HepG2 (cell line): ENCODE data around the gene RASAL1. TPM values are rescaled to one million over a fixed set of nuclear protein-coding genes. Genes with fewer than 3 reads are reported as not detected.

Experiments
- ATAC-seq: fragments of 200-7000 bp; cut with Tn5 transposase; 3 replicates; pipeline ENCODE4 v1.9.1; 2020; ENCODE audit warnings: mild to moderate bottlenecking, moderate library complexity
- BruUV-seq: library from RNA; stranded (reverse); fragments of 400-500 nt; replicated peaks from 2 replicates; lab custom pipeline; 2021; lab: Mats Ljungman, UMichigan
- CTCF ChIA-PET: fragments of 300-600 bp; formaldehyde crosslinking; extraction: SDS; loops from one replicate; lab custom pipeline; 2021; ENCODE audit warnings: low total read pairs, inconsistent platforms, low intra/inter-chr PET ratio; lab: Yijun Ruan, JAX
- POLR2A ChIA-PET: fragments of 350-600 bp; sonication (Branson Sonifier 250); formaldehyde crosslinking; loops from one replicate; lab custom pipeline; 2020; ENCODE audit warnings: antibody characterized with exemption, inconsistent platforms; lab: Yijun Ruan, JAX
- DNase-seq: peaks from one replicate; pipeline ENCODE4 v3.0.0-alpha.2; 2015; ENCODE audit warnings: low spot score
- FAIRE-seq: peaks from 3 replicates; lab custom pipeline; 2011; peaks lifted over from hg19 to GRCh38; lab: Jason Lieb, UNC
- H2AFZ ChIP-seq: one replicate; pipeline ENCODE4 v1.6.1; 2011; ENCODE audit warnings: low read length, inconsistent platforms
- H3K27ac ChIP-seq: fragments of 300-600 bp; 3 replicates; pipeline ENCODE4 v1.8.0; 2011; ENCODE audit warnings: mixed run types, mild to moderate bottlenecking, mixed read lengths, low read length, inconsistent platforms; ENCODE audit not compliant: insufficient read depth; ENCODE audit errors: extremely low read length
- H3K27me3 ChIP-seq, 2 experiments: fragments of 200-600 bp in 1 of 2; 2 replicates in 1 of 2; 3 replicates in 1 of 2; pipeline versions ENCODE4 v1.6.0 to v1.8.0; 2011; ENCODE audit warnings: low read length in 2 of 2, mild to moderate bottlenecking in 2 of 2, moderate library complexity in 2 of 2, inconsistent platforms in 1 of 2; ENCODE audit not compliant: insufficient read depth in 2 of 2, control insufficient read depth in 1 of 2
- H3K36me3 ChIP-seq, 2 experiments: fragments of 200-600 bp in 1 of 2; replicated peaks in 1 of 2; 2 replicates in 1 of 2; 3 replicates in 1 of 2; pipeline versions ENCODE4 v1.5.1 to v1.8.0; 2011; ENCODE audit warnings: low read length in 2 of 2, inconsistent platforms in 1 of 2; ENCODE audit not compliant: insufficient read depth in 2 of 2, control insufficient read depth in 1 of 2
- H3K4me1 ChIP-seq: 2 replicates; pipeline ENCODE4 v1.5.1; 2012; ENCODE audit warnings: low read length, inconsistent platforms; ENCODE audit not compliant: insufficient read depth
- H3K4me2 ChIP-seq: 2 replicates; pipeline ENCODE4 v1.6.0; 2011; ENCODE audit warnings: low read depth, low read length, inconsistent platforms
- H3K4me3 ChIP-seq, 3 experiments: fragments of 200-600 bp in 1 of 3; sonication (generic), shearing (Covaris generic) in 1 of 3; replicated peaks in 1 of 3; 2 replicates each; pipeline ENCODE4 v1.5.1; 2011 to 2016; ENCODE audit warnings: low read length in 3 of 3, inconsistent platforms in 2 of 3, low read depth in 2 of 3, mild to moderate bottlenecking in 2 of 3, control low read depth in 1 of 3, mixed read lengths in 1 of 3; ENCODE audit not compliant: insufficient read depth in 1 of 3
- H3K79me2 ChIP-seq: one replicate; pipeline ENCODE4 v1.6.1; 2011; ENCODE audit warnings: low read length, inconsistent platforms; ENCODE audit not compliant: insufficient read depth
- H3K9ac ChIP-seq: 2 replicates; pipeline ENCODE4 v1.6.0; 2011; ENCODE audit warnings: mild to moderate bottlenecking, low read depth, low read length, inconsistent platforms; ENCODE audit not compliant: insufficient read depth
- H3K9me3 ChIP-seq: 2 replicates; pipeline ENCODE4 v1.5.1; 2012; ENCODE audit warnings: mild to moderate bottlenecking, low read length
- H4K20me1 ChIP-seq: 2 replicates; pipeline ENCODE4 v1.6.0; 2011; ENCODE audit warnings: inconsistent platforms, mild to moderate bottlenecking, low read length, moderate library complexity; ENCODE audit not compliant: insufficient read depth
- CBFB ChIP-seq: sonication (generic); formaldehyde crosslinking; IDR thresholded peaks from 2 replicates; pipeline ENCODE4 v1.4.0; 2020; ENCODE audit warnings: missing genetic modification reagents
- NCOA5 ChIP-seq: sonication (generic); formaldehyde crosslinking; IDR thresholded peaks from 2 replicates; pipeline ENCODE4 v1.4.0; 2020; ENCODE audit warnings: missing genetic modification reagents
- NR2C2 ChIP-seq: sonication (generic); formaldehyde crosslinking; IDR thresholded peaks from 2 replicates; pipeline ENCODE4 v1.4.0; 2020; ENCODE audit warnings: missing genetic modification reagents, mild to moderate bottlenecking, moderate library complexity, borderline replicate concordance
- RFXANK ChIP-seq: IDR thresholded peaks from 2 replicates; pipeline ENCODE4 v1.6.1; 2016
- SMAD9 ChIP-seq: sonication (generic); formaldehyde crosslinking; IDR thresholded peaks from 2 replicates; pipeline ENCODE4 v1.5.1; 2020; ENCODE audit warnings: mild to moderate bottlenecking, missing genetic modification reagents
- ZFP1 ChIP-seq: IDR thresholded peaks from 2 replicates; pipeline ENCODE4 v1.6.1; 2016
- ZNF12 ChIP-seq: sonication (generic); formaldehyde crosslinking; IDR thresholded peaks from 2 replicates; pipeline ENCODE4 v1.5.0; 2020; ENCODE audit warnings: missing genetic modification reagents
- ZNF331 ChIP-seq: sonication (generic); formaldehyde crosslinking; IDR thresholded peaks from 2 replicates; pipeline ENCODE4 v1.4.0; 2020; ENCODE audit warnings: missing genetic modification reagents
- ZNF354B ChIP-seq: sonication (generic); formaldehyde crosslinking; IDR thresholded peaks from 2 replicates; pipeline ENCODE4 v1.8.0; 2022; ENCODE audit warnings: mild to moderate bottlenecking, missing genetic modification reagents
- ZNF484 ChIP-seq: sonication (generic); formaldehyde crosslinking; IDR thresholded peaks from 2 replicates; pipeline ENCODE4 v1.5.1; 2020; ENCODE audit warnings: mild to moderate bottlenecking, low read depth, missing genetic modification reagents, borderline replicate concordance
- ZNF652 ChIP-seq: IDR thresholded peaks from 2 replicates; pipeline ENCODE4 v1.6.1; 2016; ENCODE audit warnings: low read depth, borderline replicate concordance
- whole genome bisulfite sequencing: methylation state at CpG from one replicate; pipeline ENCODE4 v1.1.6; 2017; ENCODE audit warnings: low lambda C conversion rate; 5-methylcytosine and 5-hydroxymethylcytosine counted together
- in situ Hi-C: cut with HindIII; loops from 2 replicates; pipeline ENCODE4 v1.10.0; 2017; ENCODE audit warnings: low pct_unique_long_range_greater_than_20kb; ENCODE audit not compliant: extremely low pct_ligation_motif_present
- intact Hi-C: fragments of 100-400 bp; cut with micrococcal nuclease; formaldehyde crosslinking; loops from one replicate; pipeline ENCODE4 v1.10.0; 2022; ENCODE audit not compliant: unreplicated experiment
- polyA plus RNA-seq, 8 experiments: library from polyadenylated mRNA; depleted of rRNA in 3 of 8; stranded (reverse) in 7 of 8; unstranded in 1 of 8; fragments of >200 nt; fragmentation: Illumina TruSeq in 4 of 8; extraction: Trizol in 4 of 8; gene quantifications; 2 replicates each; pipeline versions ENCODE4 v1.2.1 to v1.2.3, GENCODE V29; 2011 to 2016; ENCODE audit warnings: low read depth in 4 of 8, missing spikeins in 1 of 8, mixed read lengths in 1 of 8; ENCODE audit not compliant: insufficient read depth in 1 of 8
- total RNA-seq, 5 experiments: library from RNA; depleted of rRNA; stranded (reverse); fragments of >200 nt; fragmentation: Illumina TruSeq; extraction: Trizol; gene quantifications; 2 replicates each; pipeline ENCODE4 v1.2.3, GENCODE V29; 2016; ENCODE audit warnings: low read depth in 1 of 5

RASAL1 gene
- total and polyA plus RNA-seq, 2 of the 13 experiments (the other 11 are each of a cell fraction or from before 2014, with no cell fraction given), result not detected

DNA sequence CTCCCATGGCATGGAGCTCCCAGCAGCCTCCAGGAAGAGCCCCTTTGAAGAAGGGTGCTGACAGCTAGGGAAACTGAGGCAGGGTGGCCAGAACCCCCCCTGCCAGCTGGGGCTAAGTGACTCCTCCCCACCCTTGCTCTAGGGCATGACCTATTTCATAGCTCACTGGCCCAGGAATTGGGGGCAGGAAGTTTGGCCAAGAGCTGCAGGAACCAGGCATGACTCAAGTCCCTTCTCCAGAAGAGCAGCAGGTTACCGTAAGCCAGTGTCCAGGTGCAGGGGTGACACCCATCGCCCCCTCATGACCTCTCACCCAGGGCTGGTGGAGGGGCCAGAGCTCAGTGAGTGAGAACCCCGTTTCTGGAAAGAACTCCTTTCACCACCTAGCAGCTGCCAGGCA lies 1.9 kb downstream of the RASAL1 start:
- Histone ChIP-seq H3K79me2 (no peaks in the 10 kb centered on the region), H3K4me1 (no peaks in the 10 kb centered on the region), H4K20me1 (no peaks in the 10 kb centered on the region), H3K27ac (no peak overlapping the region), H3K9me3 (no peaks in the 10 kb centered on the region), H3K4me3 (no peak overlapping the region), H2AFZ (no peak overlapping the region), H3K36me3 (no peaks in the 10 kb centered on the region), H3K9ac (no peak overlapping the region), H3K4me2 (no peak overlapping the region), H3K27me3 (peaks cover 0 to 1% of the 10 kb centered on the region in 2 experiments; a peak in 1 of 5 replicates)
- in situ Hi-C loops (no loop called here), intact Hi-C loops (no loop called here)
- ATAC-seq (no peak), FAIRE-seq (no peak), DNase-seq (no peak)
- no CpG with 5 or more reads among the region's 3 CpGs for WGBS
- ChIA-PET CTCF (no interaction called here), POLR2A (no interaction called here)
- TF ChIP-seq ZFP1 (CRISPR knock-in tag) (no peak), ZNF354B (CRISPR knock-in tag) (no peak), RFXANK (CRISPR knock-in tag) (no peak), ZNF12 (CRISPR knock-in tag) (no peak), ZNF484 (CRISPR knock-in tag) (no peak), SMAD9 (CRISPR knock-in tag) (no peak), ZNF652 (no peak), ZNF331 (CRISPR knock-in tag) (no peak), CBFB (no peak)
- no TSS peak for BruUV-seq

DNA sequence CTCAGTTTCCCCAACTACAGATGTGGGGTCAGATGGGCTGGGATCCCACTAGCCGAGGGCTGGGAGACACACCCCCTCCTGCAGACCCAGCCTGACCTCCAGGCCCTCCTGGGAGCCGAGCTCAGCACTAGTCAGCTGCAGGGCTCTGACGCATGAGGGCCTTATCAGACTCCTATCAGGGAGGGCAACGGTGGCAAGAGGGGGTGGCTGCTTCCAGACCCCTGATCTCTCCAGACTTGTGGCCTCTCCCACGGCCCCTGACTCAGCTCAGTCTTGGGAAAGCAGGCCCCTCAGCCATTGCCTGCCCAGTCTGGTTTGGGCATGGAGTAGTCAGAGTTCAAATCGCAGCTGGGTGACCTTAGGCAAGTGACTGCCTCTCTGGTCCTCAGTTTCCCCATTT lies 2.5 kb downstream of the RASAL1 start:
- Histone ChIP-seq H3K4me3 (no peak overlapping the region), H3K27me3 (peaks cover 0 to 4% of the 10 kb centered on the region in 2 experiments; a peak in 1 of 5 replicates), H2AFZ (no peak overlapping the region), H3K4me1 (no peaks in the 10 kb centered on the region), H3K27ac (no peak overlapping the region), H4K20me1 (no peaks in the 10 kb centered on the region), H3K9ac (no peak overlapping the region)
- CTCF ChIA-PET, result no interaction called here
- BruUV-seq, result no TSS peak
- WGBS, result 2% methylated on average over 5 of the region's 6 CpGs
- in situ Hi-C loops (no loop called here), intact Hi-C loops (no loop called here)
- TF ChIP-seq NR2C2 (CRISPR knock-in tag) (no peak), NCOA5 (CRISPR knock-in tag) (no peak)
- TF ChIP-seq, all 625 proteins: peak for 0
- DNase-seq (no peak), ATAC-seq (no peak), FAIRE-seq (no peak)
- H3K4me2 ChIP-seq, result no peak overlapping the region
- POLR2A ChIA-PET, result no interaction called here
- no peaks in the 10 kb centered on the region for H3K36me3 ChIP-seq
- no peaks in the 10 kb centered on the region for H3K79me2 ChIP-seq
- H3K9me3 ChIP-seq, result no peaks in the 10 kb centered on the region
